ENCODE data around the gene PDPK1.

PDPK1 gene

DNA sequence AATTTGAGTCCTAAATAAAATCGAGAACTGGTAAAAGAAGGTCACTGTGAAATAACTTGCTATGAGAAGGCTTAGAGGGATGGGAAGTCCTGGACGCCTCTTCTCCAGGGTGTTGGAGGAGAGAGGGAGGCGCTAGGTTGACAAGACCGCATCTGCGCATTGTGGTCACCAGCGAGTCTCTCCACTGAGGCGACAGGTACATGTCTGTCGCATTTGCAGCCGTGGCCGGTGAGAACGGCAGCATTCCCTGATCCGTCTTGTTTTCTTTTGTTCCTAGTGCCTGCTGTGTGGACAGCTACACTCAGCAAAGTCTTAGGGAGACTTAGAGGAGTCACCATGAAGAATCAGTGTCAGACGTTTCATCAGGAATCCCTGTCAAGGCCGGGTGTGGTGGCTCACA, 32.1 kb upstream of the PDPK1 start:
- Histone ChIP-seq H3K27me3 (no peaks in the 10 kb centered on the region), H3K27ac (no peak overlapping the region), H3K4me3 (no peak overlapping the region), H3K36me3 (peaks cover 39% of the 10 kb centered on the region), H3K4me2 (no peak overlapping the region), H3K4me1 (peaks cover 58% of the 10 kb centered on the region), H3K9ac (0 out of 2 replicates have a peak overlapping the region, but pooled peaks have one; percentile 40), H4K20me1 (peaks cover 34% of the 10 kb centered on the region), H3K9me3 (no peaks in the 10 kb centered on the region)
- no peak for TF ChIP-seq Cebpa-rat (IDR thresholded peaks at IDR 0.05)

DNA sequence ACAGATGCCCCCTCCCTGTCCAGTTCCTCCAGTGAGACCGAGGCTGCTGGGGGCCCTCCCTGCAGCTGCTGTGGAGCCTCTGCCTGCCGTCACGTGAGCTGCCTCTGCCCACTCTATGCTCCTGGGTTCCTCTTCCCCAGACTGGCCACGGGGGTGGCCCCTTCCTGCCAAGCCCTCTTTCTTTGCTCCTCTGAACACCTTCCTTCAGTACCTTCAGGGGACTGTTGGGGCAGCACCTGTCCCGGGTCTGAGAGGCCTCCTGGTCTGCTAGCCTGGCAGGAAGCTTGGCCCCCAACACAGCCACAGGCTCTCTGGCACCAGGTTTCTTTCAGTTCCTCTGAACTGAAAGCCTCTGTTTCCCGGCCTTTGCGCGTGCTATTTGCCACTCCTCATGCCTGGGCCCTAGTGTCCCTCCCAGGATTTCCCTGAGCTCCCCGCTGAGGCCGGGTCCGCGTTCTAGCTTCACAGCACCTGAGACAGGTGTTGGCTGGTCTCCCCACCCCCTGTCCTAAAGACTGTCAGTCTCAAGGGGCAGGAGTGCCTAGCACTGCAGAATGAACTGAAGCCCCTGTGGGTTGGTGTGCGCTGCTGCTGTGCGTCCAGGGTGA, 30.7 kb upstream of the PDPK1 start:
- Histone ChIP-seq H3K9me3 (no peaks in the 10 kb centered on the region), H3K4me1 (peaks cover 58% of the 10 kb centered on the region), H3K4me3 (no peak overlapping the region), H3K27ac (peak overlapping the region; percentile 60), H3K27me3 (no peaks in the 10 kb centered on the region), H3K9ac (peak overlapping the region; percentile 57), H4K20me1 (peaks cover 20% of the 10 kb centered on the region), H3K4me2 (peak overlapping the region; percentile 40; the same call in 1 of the 2 replicates), H3K36me3 (peaks cover 30% of the 10 kb centered on the region)
- no peak for TF ChIP-seq Cebpa-rat (IDR thresholded peaks at IDR 0.05)

DNA sequence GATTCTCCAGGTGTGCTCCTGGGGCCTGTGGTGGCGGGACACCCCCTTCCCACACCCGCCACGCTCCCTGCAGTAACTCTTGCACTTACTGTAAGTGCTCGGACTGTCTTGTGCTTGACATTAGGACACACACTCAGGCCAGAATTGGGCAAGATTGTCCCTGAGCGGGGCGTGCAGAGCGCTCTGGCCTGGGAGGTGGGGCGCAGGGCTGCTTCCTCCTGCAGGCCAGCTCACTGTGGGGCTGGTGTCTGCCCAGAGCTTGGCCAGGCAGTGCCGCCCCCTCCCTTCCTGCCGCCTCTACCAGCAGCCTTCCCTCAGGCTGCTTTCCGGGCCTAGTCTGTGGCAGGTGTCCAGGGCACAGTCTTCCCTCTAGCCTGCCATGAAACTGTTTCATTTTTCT, 30.2 kb upstream of the PDPK1 start:
- Histone ChIP-seq H3K4me2 (peak overlapping the region; percentile 40; the same call in 1 of the 2 replicates), H3K9me3 (no peaks in the 10 kb centered on the region), H3K4me3 (no peak overlapping the region), H4K20me1 (peaks cover 15% of the 10 kb centered on the region), H3K9ac (peak overlapping the region; percentile 57), H3K27ac (peak overlapping the region; percentile 60; the same call in 1 of the 2 replicates), H3K4me1 (peaks cover 58% of the 10 kb centered on the region), H3K36me3 (peaks cover 25% of the 10 kb centered on the region; the same call in 1 of the 2 replicates), H3K27me3 (no peaks in the 10 kb centered on the region)
- no peak for TF ChIP-seq Cebpa-rat (IDR thresholded peaks at IDR 0.05)

GRCh38 chr16:2508722-2509400, 29.0 kb upstream of the PDPK1 start:
- no peak overlapping the region for H3K4me3 ChIP-seq
- no peaks in the 10 kb centered on the region for H3K27me3 ChIP-seq
- H3K9me3 ChIP-seq, result no peaks in the 10 kb centered on the region
- H3K36me3 ChIP-seq, result peaks cover 22% of the 10 kb centered on the region; the same call in 1 of the 2 replicates
- no peak for TF ChIP-seq Cebpa-rat (IDR thresholded peaks at IDR 0.05)
- H3K27ac ChIP-seq, result no peak overlapping the region
- H3K9ac ChIP-seq, result no peak overlapping the region
- H3K4me1 ChIP-seq, result peaks cover 63% of the 10 kb centered on the region
- peaks cover 11% of the 10 kb centered on the region; the same call in 1 of the 2 replicates for H4K20me1 ChIP-seq
- H3K4me2 ChIP-seq, result no peak overlapping the region

DNA sequence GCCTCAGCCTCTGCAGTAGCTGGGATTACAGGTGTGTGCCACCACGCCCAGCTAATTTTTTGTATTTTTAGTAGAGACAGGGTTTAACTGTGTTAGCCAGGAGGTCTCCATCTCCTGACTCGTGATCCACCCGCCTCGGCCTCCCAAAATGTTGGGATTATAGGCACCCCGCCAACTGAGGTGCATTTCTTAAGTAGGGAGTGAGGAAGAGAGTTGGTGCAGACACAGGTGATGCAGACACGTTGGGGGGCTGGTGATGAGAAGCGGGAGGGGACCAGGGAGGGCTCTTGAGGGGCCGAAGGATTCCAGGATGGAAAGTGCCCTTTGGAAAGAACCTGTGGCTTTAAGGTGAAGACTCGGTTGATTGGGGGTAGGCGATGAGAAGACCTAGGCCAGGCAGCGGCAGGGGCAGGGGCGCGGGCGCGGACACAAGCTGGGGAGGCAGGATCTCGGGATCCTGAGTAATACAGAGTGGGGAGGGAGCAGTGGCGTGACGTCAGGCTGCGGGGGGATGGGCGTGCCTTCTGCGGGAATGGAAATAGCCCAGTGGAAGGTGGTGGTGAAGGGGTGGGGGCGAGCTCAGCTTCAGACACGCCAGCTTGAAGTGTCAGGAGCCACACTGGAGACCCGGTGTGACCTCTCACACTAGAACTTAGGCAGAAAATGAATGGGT, 26.6 kb upstream of the PDPK1 start:
- peaks cover 18% of the 10 kb centered on the region for H3K36me3 ChIP-seq
- H3K27me3 ChIP-seq, result no peaks in the 10 kb centered on the region
- no peak overlapping the region for H3K9ac ChIP-seq
- TF ChIP-seq Cebpa-rat (IDR thresholded peaks at IDR 0.05), result no peak
- no peak overlapping the region for H3K4me2 ChIP-seq
- H3K4me1 ChIP-seq, result peaks cover 79% of the 10 kb centered on the region
- H4K20me1 ChIP-seq, result peaks cover 30% of the 10 kb centered on the region
- H3K27ac ChIP-seq, result no peak overlapping the region
- H3K9me3 ChIP-seq, result no peaks in the 10 kb centered on the region
- H3K4me3 ChIP-seq, result no peak overlapping the region

GRCh38 chr16:2511996-2512734, 25.7 kb upstream of the PDPK1 start:
- Histone ChIP-seq H3K27me3 (no peaks in the 10 kb centered on the region), H3K4me3 (no peak overlapping the region), H3K27ac (peak overlapping the region; percentile 99), H3K36me3 (peaks cover 18% of the 10 kb centered on the region), H3K4me2 (peak overlapping the region; percentile 100), H3K4me1 (peaks cover 81% of the 10 kb centered on the region), H3K9me3 (no peaks in the 10 kb centered on the region), H4K20me1 (peaks cover 35% of the 10 kb centered on the region), H3K9ac (peak overlapping the region; percentile 98; the same call in 1 of the 2 replicates)
- no peak for TF ChIP-seq Cebpa-rat (IDR thresholded peaks at IDR 0.05)

DNA sequence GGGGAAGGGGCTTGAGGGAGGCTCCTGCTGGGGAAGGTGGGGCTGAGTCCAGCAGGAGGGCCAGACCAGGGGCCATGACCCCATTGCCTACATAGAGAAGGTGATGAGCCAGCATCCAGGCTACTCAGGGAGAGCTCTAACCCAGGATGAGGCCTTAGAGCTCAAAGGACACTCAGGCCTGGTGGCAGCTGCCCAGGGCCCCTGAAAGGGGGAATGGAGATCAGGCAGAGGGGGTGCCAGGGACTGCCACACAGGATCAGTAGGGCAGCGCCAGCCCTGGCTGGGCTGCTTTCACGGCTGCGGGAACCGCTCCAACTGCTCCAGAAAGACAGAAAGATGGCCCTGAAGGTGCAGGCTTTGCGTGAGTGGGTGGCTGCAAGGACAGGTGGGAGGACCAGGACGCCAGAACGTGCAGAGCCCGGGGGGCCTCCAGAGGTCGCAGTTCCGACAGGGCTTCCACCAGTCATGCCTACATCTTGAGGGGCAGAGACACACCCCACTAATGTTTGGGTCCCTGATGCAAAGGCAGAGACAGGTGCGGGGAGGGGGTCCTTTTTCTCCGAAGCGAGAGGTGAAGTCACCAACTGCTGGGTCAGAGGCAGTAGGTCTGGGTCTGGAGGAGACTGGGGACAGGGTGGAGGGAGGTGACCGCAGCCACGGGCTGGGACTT, 25.0 kb upstream of the PDPK1 start:
- peaks cover 12% of the 10 kb centered on the region for H3K36me3 ChIP-seq
- H3K9ac ChIP-seq, result peak overlapping the region; percentile 98
- peak overlapping the region; percentile 100 for H3K4me2 ChIP-seq
- H3K27me3 ChIP-seq, result no peaks in the 10 kb centered on the region
- H3K4me3 ChIP-seq, result peak overlapping the region; percentile 92
- H4K20me1 ChIP-seq, result peaks cover 35% of the 10 kb centered on the region
- no peaks in the 10 kb centered on the region for H3K9me3 ChIP-seq
- H3K27ac ChIP-seq, result peak overlapping the region; percentile 99
- H3K4me1 ChIP-seq, result peaks cover 77% of the 10 kb centered on the region
- no peak for TF ChIP-seq Cebpa-rat (IDR thresholded peaks at IDR 0.05)

GRCh38 chr16:2513405-2514332, 24.2 kb upstream of the PDPK1 start, which contains the start of gene ATP6V0C:
ATP6V0C (plus strand) TSS chr16:2513952; CDS start chr16:2514104, 152 bp downstream.
- peaks cover 43% of the 10 kb centered on the region for H4K20me1 ChIP-seq
- no peaks in the 10 kb centered on the region for H3K27me3 ChIP-seq
- no peak for TF ChIP-seq Cebpa-rat (IDR thresholded peaks at IDR 0.05)
- peaks cover 73% of the 10 kb centered on the region for H3K4me1 ChIP-seq
- H3K27ac ChIP-seq, result peak within 1 kb of the TSS; percentile 99
- peaks cover 17% of the 10 kb centered on the region for H3K36me3 ChIP-seq
- peak within 1 kb of the TSS; percentile 92 for H3K4me3 ChIP-seq
- peak within 1 kb of the TSS; percentile 100 for H3K4me2 ChIP-seq
- H3K9ac ChIP-seq, result peak within 1 kb of the TSS; percentile 98
- H3K9me3 ChIP-seq, result no peaks in the 10 kb centered on the region
